GM18508 (cell line): ENCODE data around the gene TMEM167B.
"Not testable (repeated sequence)": the region's sequence is repeated elsewhere in the genome, so short reads cannot be mapped to it uniquely, and the experiment has no call there.

Source experiments
- ATAC-seq: cut with Tn5 transposase; IDR thresholded peaks from one replicate; pipeline ENCODE4 v1.9.1; 2021; ENCODE audit warnings: moderate number of reproducible peaks; ENCODE audit not compliant: insufficient read depth, unreplicated experiment

Gene TMEM167B

DNA sequence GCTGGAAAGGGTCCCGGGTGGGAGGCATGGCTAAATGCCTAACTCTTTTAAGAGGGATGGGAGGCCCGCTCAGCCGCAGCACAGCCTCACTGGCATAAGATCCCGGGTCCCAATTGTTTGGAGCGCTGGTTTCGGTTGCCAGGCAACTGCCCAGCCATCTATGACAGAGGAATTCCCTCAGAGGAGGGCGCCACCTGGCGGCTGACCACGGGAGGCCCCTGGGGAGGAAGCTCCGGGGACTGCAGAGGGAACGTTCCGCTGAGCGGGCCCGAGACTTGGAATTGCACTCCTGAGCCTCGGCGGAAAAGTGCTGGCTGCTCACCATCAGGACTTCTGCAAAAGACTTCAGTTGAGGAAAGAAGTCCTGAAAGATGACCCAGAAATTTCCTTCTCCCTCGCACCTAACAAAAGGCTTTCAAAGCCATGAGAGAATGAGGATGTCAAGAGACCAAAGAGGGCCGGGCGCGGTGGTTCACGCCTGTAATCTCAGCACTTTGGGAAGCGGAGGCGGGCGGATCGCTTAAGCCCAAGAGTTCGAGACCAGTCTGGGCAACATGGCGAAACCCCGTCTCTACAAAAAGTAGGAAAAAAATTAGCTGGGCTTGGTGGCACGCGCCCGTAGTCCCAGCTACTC, 22.2 kb downstream of the TMEM167B start:
- no peak for ATAC-seq

DNA sequence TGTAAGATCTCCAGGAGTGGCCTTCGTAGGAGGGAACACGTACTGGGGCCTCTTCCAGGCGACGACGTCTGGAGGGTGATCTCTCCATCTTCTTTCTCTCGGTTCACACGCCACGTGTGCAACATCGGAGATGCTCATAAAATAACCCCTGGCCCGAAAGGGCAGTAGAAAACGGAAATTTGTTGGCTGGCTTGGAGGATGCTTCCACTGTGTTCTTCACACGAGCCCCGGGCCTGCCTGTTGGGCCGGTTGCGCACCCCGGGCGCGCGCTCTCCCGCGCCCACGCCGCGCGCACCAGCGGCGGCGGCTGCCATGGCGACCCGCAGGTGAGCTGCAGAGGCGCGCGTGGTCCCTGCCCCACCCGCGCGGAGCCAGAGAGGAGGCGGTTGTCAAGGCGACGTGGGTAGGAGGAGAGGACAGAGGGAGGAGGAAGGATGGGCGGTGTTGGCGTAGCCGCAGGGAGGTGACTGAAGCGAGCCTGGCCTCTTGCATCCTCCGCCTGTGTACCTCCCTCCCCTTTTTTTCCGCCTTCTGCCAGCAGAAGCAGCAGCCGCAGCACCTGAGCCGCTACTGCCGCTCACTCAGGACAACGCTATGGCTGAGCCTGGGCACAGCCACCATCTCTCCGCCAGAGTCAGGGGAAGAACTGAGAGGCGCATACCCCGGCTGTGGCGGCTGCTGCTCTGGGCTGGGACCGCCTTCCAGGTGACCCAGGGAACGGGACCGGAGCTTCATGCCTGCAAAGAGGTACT, 23.2 kb downstream of the TMEM167B start, which contains the start of gene ELAPOR1:
Gene ELAPOR1, plus strand, starts transcription at position 526 of the 752 bp plus-strand sequence. Its CDS starts 69 bp downstream, at position 595.
- ATAC-seq = no peak

DNA sequence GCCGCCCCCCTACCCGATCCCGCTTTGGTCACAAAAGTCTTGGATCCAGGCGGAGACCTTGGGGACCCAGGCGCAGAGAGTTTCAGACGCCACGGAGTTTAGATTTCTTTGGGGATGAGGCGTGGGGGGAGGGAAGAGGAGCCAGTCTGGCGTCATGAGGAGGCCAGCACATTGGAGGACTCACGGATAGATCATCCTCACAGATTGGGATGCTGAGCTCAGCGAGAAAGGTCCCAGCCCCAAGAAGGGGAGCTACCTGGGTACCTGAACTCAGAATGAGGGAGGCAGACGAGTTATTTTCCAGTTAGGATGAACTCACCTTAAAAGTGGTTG, 23.7 kb downstream of the TMEM167B start:
- no peak for ATAC-seq

DNA sequence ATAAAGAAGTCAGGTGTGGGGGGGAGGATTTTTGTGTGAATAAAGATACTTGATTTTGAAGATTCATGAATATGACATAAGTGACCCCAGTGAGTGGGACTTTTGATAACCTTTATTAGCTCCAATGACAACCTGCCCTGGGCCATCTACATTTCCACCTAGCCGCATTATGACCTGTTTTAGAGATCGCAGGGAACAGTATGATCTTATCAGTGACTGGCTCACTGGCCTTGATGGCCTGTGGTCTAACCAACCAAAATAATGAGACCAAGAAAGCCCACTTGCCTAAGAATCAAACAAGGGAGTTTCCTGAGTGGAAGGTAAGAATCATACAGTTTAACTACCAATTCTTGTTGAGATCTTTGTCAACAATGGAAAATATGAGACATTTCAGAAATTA, 25.1 kb downstream of the TMEM167B start:
- ATAC-seq = no peak

DNA sequence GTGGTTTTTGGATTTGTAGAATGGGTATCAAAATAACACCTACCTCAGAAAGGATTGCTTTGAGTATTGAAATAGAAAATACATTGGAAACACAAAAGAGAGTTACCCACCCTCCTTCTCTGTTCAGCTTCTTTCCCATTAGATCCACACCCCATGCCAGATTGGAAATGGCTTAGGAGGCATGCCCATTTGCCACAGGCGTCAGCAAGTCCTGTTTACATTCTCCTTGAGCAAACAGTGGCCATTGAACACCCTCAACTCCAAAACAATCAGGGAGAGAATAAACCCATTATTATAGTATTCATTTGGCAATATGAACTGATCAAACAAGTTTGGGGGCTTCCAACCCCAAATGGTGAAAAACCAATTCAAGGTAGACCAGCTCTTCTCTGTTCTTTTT, 25.7 kb downstream of the TMEM167B start:
- ATAC-seq = no peak

DNA sequence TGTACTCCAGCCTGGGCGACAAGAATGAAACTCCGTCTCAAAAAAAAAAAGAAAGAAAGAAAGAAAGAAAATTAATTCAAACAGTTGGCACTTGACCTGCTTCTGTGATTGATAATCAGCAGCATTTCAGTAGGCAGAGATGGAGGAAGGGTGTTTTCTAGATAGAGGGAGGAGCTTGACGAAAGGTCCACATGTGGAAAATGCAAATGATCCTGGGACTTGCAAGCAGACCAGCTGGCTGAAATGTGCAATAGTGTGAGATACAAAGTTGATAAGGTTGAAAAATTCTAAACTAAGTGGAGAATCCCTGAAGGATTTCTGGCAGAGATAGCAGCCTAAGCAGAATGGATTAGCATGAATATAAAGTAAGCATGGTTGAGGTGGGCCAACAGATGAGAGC, 27.5 kb downstream of the TMEM167B start:
- no peak for ATAC-seq

DNA sequence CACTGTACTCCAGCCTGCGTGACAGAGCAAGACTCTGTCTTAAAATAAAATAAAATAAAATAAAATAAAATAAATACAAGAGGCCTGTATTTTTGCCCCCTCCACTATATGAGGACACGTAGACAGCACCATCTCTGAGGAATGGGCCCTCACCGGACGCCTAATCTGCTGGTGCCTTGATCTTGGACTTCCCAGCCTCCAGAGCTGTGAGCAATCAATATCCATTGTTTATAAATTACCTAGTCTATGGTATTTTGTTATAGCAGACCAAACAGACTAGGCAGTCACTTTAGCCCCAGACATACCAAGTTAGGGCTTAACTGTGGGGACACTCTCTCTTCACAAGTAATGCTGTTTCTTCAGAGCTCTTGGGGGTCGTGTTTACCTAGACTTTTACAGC, 29.8 kb downstream of the TMEM167B start:
- no peak for ATAC-seq

DNA sequence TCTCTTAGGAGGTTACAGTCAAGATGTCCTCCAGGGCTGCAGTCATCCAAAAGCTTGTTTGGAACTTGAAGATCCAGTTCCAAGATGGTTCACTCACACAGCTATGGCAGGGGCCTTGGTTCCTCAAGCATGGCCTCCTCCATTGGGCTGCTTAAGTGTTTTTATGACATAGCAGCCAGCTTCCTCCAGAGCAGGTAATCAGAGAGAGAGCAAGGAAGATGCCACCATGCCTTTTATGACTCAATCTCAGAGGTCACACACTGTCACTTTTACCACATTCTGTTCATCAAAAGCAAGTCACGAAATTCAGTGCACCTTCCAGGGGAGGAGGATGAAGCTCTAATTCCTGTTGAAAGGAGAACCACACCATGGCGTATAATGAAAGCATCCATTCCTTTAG, 40.5 kb downstream of the TMEM167B start:
- ATAC-seq = no peak

DNA sequence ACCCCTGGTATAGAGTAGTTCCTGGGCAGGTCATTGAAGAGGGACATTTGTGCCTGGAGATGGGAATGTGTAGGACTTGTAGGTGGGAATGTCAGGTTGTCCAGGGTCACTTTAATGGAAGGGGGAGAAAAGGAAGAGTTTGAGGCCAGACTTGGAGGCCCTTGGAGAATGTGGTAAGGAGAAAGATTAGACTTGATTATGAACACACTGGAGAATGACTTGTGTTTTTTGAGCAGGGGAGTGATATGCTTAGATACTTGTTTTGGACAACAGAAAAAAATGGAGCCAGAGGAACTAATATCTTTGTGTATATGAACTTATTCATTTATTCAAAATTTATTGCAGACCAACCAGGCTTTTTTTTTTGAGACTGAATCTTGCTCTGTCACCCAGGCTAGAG, 41.2 kb downstream of the TMEM167B start:
- no peak for ATAC-seq

DNA sequence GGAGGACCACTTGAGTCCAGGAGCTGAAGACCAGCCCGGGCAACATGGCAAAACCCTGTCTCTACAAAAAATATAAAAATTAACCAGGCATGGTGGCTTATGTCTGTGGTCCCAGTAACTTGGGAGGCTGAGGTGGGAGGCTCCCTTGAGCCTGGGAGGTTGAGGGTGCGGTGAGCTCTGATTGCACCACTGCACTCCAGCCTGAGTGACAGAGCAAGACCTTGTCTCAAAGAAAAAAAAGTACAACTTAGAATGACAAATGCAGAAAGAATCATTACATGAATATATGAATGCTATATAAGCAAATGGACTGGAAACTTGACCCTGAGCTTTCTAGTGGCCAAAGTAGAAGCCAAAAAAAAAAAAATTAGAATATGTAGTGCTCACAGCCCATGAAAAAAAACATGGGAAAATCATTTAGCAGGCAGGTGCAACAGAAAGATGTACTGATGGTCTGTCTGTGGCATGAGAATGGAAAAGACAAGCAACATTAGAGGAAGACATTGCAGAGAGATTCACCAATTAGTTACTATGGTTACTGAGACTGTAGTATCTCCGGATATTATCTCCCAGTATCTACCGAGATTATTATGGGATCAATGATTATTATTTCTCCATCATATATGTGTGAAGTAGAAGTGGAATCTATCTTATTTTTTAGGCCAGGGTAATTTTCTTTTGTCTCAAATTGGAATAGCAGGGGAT, 42.6 kb downstream of the TMEM167B start:
- ATAC-seq = no peak

DNA sequence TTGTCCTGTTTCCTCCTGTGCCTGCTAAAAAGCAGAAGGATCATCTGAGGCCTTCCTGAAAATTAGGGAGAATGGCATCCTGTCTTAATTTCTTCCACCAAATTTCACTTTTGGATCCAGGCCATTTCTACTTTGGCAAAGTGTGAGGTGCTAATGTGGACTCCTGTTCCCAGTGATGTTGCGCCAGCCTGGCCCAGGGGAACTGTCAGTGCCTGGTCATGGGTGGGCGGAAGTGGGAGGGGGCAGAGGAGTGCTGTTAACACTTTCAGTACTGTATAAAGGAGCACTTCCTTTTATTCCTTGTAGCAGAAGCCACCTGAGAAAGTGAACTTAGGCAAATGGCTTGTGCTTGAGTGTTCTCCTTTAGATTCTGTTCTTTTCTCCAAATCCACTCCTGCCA, 43.3 kb downstream of the TMEM167B start:
- no peak for ATAC-seq

DNA sequence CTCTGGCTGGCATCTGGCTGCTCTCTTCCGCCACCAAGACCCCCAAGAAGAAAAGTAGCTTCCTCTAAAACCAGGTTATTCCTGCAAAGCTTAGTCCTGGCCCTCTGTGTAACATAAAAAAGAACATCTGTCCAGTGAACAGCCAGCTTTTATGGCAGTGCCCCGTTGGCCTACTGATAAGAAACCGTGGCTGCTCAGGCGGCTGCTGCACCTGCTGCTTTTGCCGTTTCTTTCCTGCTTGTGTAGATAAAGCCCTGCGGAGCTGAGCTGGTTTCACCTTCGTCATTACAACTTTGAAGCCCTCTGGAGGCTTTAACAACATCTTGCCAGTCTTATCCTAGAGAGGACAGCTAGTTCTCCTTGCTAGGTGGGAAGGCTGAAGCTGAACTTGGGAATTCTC, 43.9 kb downstream of the TMEM167B start:
- no peak for ATAC-seq

DNA sequence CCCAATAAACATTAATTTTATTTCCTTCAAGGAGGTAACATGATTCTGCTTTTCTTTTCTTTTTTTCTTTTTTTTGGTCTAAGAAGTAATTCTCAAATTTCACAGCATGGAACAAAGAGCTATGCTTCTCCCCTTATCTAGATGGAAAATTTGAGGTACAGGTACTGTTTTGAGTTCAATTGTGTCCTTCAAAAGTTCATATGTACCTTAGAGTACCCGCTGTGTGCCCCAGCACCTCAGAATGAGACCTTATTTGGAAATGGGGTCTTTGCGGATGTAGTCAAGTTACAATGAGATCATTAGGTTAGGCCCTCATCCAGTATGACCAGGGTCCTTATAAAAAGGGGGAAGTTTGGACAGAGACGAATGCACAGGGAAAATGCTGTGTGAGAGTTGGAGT, 45.4 kb downstream of the TMEM167B start:
- no peak for ATAC-seq

DNA sequence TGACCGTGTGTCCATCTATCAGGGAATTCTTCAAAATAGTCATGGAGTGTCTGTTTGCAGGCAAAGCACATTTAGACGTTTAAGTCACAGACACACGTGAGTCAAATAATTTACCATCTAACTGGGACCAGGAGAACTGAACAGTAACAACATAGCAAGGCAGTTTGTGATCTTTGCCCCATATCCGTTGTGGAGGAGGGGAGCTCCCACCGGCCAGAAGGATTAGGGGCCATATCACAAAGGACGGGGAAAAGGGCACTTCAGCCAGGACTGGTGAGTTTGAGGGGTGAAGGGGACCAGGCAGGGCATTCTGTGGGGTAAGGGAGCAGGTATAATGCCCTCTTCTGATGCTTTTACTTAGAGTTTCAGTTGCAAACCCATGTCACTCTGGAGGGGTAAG, 46.2 kb downstream of the TMEM167B start:
- no peak for ATAC-seq

DNA sequence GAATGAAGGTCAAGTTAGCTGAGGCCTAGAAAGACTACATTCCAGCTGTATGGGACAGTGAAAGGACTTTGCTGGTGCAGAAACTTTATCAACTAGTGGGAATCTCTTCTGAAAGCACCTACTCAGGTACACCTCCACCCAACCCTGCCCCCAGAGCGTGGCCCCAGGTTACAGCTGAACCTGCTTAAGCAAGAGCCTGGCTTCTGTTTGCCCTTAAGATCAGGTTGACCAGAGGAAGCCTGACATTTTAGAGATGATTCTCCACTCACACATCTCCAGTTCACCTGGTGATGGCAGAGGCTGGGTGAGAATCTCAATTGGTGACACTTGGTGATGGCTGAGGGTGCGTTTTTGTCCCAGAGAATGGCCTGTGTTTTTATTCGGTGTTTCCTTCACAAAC, 47.4 kb downstream of the TMEM167B start:
- ATAC-seq = no peak

DNA sequence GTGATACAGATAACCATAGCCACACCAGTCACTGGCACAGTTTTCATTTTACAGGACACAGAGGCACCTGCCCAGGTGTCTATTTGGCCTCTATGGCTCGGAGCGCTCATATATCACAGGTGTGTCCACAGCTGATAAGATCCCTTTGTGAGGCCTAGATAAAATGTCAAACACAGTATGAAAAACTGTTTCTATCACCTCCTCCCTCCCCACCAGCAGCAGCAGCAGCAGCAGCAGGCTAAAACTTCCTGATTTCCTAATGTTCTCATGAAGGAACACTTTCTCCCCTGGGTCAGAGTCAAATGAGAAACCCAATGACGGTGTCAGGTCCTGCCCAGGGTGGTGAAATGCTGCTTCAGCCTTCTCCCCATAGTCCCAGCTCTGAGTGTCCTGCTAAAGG, 47.8 kb downstream of the TMEM167B start:
- no peak for ATAC-seq

DNA sequence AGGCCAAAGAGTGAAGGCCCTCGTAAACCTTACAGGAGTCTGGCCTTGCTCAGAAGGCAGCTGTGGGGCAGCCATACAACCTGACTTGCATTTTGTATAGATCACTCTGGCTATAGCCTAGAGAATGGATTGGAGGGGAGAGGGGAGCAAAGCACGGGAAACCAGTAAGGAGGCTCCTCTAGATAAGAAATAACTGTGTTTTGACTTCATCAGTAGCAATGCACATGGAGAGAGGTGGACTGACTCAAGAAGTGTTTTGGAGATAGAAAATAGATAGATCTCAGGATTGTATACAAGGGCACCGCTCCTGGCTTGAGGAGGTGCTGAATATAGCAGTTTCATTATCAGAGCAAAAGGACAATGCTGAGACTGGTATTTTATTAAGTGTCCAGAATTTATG, 49.8 kb downstream of the TMEM167B start:
- no peak for ATAC-seq

DNA sequence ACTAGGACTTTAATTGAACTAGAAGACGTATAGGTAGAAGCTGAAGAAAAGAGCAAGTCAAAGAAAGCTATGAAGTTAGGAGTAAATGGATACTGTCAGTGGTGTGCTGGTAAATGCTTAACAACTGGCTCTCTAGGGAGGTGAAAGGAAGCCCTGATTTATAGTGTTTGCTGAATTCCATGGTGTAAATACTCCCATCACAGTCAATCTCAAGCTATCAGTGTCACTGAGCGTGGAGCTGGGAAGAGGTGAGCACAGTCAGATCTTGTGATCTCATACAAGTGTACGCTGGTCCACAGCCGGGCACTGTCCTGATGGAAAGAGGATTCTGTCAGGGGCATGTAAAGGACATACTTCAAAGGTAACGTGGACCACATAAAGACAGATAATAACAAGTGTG, 51.7 kb downstream of the TMEM167B start:
- no peak for ATAC-seq

DNA sequence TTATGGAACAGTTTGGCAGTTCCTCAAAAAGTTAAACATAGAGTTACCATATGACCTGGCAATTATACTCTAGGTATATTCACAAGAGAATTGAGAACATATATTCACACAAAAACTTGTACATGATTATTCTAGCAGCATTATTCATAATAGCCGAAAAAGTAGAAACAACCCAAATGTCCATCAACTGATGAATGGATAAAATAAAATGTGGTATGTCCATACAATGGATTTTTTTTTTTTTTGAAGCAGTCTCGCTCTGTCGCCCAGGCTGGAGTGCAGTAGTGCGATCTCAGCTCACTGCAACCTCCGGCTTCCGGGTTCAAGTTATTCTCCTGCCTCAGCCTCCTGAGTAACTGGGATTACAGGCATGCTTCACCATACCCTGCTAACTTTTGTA, 52.2 kb downstream of the TMEM167B start:
- not testable (repeated sequence) for ATAC-seq
